ENCODE data around the gene ELAC2.
"Not testable (repeated sequence)": the region's sequence is repeated elsewhere in the genome, so short reads cannot be mapped to it uniquely, and the experiment has no call there.

Gene ELAC2

DNA sequence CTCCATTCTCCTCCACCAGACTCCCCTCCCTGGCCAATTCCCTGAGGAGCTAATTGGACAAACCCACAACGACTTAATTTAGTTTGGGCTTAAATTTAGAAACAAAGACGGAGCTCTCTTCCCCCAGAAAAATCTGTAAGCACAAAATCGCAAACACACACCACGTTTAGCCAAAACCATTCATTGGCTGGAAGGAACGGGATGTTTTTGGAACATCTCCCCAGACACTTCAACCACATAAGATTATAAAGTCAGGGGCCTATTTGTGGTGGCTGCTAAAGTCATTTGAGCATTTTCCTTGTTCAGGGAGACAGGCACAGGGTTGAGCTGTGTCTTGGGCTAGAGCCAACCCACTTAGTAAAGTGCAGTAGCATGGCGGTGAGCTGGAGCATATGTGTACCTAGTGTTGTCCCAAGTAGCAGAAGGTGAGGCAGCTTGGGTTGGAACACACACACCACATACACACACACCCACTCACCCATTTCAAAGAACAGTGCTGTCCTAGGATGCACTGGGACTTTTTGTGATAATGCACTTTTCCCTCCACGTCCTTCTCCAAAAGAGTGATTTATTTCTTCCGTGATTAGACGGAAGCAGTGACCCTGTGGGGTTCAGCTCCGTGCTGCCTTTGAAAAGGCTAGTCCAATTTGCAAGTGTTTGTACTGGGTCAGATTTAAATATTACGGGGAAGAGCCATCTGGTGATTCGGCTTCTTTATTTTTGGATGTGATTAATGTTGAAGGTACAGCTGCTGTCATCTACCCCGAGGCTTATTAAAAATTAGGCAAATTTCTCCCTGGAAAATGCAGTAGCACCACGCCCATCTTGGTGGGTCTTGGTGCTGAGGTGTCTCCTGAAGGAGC, 32.2 kb downstream of the ELAC2 start:
- H3K4me3 ChIP-seq (ENCODE audit: low read length): no peak overlapping the region
- DNase-seq (ENCODE audit: low read depth): no peak
- TF ChIP-seq, protein P1, sequence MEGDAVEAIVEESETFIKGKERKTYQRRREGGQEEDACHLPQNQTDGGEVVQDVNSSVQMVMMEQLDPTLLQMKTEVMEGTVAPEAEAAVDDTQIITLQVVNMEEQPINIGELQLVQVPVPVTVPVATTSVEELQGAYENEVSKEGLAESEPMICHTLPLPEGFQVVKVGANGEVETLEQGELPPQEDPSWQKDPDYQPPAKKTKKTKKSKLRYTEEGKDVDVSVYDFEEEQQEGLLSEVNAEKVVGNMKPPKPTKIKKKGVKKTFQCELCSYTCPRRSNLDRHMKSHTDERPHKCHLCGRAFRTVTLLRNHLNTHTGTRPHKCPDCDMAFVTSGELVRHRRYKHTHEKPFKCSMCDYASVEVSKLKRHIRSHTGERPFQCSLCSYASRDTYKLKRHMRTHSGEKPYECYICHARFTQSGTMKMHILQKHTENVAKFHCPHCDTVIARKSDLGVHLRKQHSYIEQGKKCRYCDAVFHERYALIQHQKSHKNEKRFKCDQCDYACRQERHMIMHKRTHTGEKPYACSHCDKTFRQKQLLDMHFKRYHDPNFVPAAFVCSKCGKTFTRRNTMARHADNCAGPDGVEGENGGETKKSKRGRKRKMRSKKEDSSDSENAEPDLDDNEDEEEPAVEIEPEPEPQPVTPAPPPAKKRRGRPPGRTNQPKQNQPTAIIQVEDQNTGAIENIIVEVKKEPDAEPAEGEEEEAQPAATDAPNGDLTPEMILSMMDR (IDR thresholded peaks at IDR 0.05; ENCODE audit: insufficient read depth, low read depth, low read length, missing control alignments): no peak

GRCh38 chr17:12983991-12984884, 33.6 kb downstream of the ELAC2 start:
- no peak overlapping the region for H3K4me3 ChIP-seq (ENCODE audit: low read length)
- TF ChIP-seq, protein P1 (IDR thresholded peaks at IDR 0.05; ENCODE audit: insufficient read depth, low read depth, low read length, missing control alignments): no peak
- DNase-seq (ENCODE audit: low read depth): no peak

GRCh38 chr17:12982224-12982623, 35.6 kb downstream of the ELAC2 start:
- no peak for DNase-seq (ENCODE audit: low read depth)
- H3K4me3 ChIP-seq (ENCODE audit: low read length): no peak overlapping the region
- TF ChIP-seq, protein P1 (IDR thresholded peaks at IDR 0.05; ENCODE audit: insufficient read depth, low read depth, low read length, missing control alignments): no peak

GRCh38 chr17:12979826-12980500, 37.9 kb downstream of the ELAC2 start:
- DNase-seq (ENCODE audit: low read depth): no peak
- H3K4me3 ChIP-seq (ENCODE audit: low read length): no peak overlapping the region
- TF ChIP-seq, protein P1 (IDR thresholded peaks at IDR 0.05; ENCODE audit: insufficient read depth, low read depth, low read length, missing control alignments): no peak

- TF ChIP-seq, protein P1 (IDR thresholded peaks at IDR 0.05; ENCODE audit: insufficient read depth, low read depth, low read length, missing control alignments): no peak
These were observed 38.6 kb downstream of the ELAC2 start for GRCh38 chr17:12979246-12979645.

DNA sequence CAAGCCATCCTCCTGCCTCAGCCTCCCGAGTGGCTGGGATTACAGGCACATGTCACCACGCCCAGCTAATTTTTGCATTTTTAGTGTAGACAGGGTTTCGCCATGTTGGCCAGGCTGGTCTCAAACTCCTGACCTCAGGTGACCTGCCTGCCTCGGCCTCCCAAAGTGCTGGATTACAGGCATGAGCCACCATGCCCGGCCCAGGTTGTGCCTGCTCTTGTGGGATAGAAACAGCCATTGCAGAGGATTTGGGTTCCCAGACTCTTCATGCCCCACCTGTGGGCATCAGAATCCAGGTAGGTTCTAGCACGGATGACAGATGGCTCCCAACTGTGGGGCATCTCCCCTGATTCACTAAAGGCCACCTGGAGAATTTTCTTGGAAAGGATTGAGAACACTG, 39.0 kb downstream of the ELAC2 start:
- not testable (repeated sequence) for DNase-seq (ENCODE audit: low read depth); H3K4me3 ChIP-seq (ENCODE audit: low read length)

More at GRCh38 chr17:12979246-12979645, 38.6 kb downstream of the ELAC2 start:
- DNase-seq (ENCODE audit: low read depth): no peak
- no peak overlapping the region for H3K4me3 ChIP-seq (ENCODE audit: low read length)
